Ishikawa (cell line): Measurements from ENCODE around the gene CACNA2D3.

Source experiments
- CEBPB ChIP-seq: IDR thresholded peaks from 2 replicates; pipeline ENCODE4 v1.6.1; 2012
- CREB1 ChIP-seq: IDR thresholded peaks from 2 replicates; pipeline ENCODE4 v1.6.1; 2012; ENCODE audit warnings: low read depth
- EGR1 ChIP-seq: IDR thresholded peaks from 2 replicates; pipeline ENCODE4 v1.6.1; 2012
- EP300 ChIP-seq: IDR thresholded peaks from 2 replicates; pipeline ENCODE4 v1.6.1; 2012; ENCODE audit warnings: borderline replicate concordance
- FOXM1 ChIP-seq: IDR thresholded peaks from 2 replicates; pipeline ENCODE4 v1.6.1; 2012; ENCODE audit warnings: low read depth, borderline replicate concordance
- MAX ChIP-seq: IDR thresholded peaks from 2 replicates; pipeline ENCODE4 v1.6.1; 2012
- NFIC ChIP-seq: IDR thresholded peaks from 2 replicates; pipeline ENCODE4 v1.6.1; 2012
- RAD21 ChIP-seq: IDR thresholded peaks from 2 replicates; pipeline ENCODE4 v1.6.1; 2012; ENCODE audit warnings: low read depth
- REST ChIP-seq: IDR thresholded peaks from 2 replicates; pipeline ENCODE4 v1.6.1; 2012; ENCODE audit warnings: low read depth, mild to moderate bottlenecking
- TAF1 ChIP-seq: IDR thresholded peaks from 2 replicates; pipeline ENCODE4 v1.6.1; 2012; ENCODE audit warnings: low read depth, mild to moderate bottlenecking
- TCF12 ChIP-seq: IDR thresholded peaks from 2 replicates; pipeline ENCODE4 v1.6.1; 2012; ENCODE audit warnings: low read depth
- TEAD4 ChIP-seq: IDR thresholded peaks from 2 replicates; pipeline ENCODE4 v1.6.1; 2012
- YY1 ChIP-seq: IDR thresholded peaks from 2 replicates; pipeline ENCODE4 v1.6.1; 2012; ENCODE audit warnings: low read depth
- ZBTB7A ChIP-seq: IDR thresholded peaks from 2 replicates; pipeline ENCODE4 v1.6.1; 2012; ENCODE audit warnings: low read depth
- TF ChIP-seq, protein P1 (sequence below): IDR thresholded peaks from 2 replicates; pipeline ENCODE4 v1.6.1; 2012

CACNA2D3 gene

GRCh38 chr3:54232618-54233017, 110.3 kb downstream of the CACNA2D3 start:
- TF ChIP-seq CREB1, result no peak

- TF ChIP-seq CEBPB (no peak), REST (no peak), TEAD4 (no peak), EGR1 (no peak), TCF12 (no peak), FOXM1 (no peak), MAX (no peak), EP300 (no peak), YY1 (no peak), RAD21 (no peak), NFIC (no peak), ZBTB7A (no peak), TAF1 (no peak), CREB1 (no peak)
- TF ChIP-seq, protein P1, sequence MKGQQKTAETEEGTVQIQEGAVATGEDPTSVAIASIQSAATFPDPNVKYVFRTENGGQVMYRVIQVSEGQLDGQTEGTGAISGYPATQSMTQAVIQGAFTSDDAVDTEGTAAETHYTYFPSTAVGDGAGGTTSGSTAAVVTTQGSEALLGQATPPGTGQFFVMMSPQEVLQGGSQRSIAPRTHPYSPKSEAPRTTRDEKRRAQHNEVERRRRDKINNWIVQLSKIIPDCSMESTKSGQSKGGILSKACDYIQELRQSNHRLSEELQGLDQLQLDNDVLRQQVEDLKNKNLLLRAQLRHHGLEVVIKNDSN, result no peak
Observed at GRCh38 chr3:54235998-54236397, 113.6 kb downstream of the CACNA2D3 start.

- TF ChIP-seq FOXM1 (no peak), MAX (no peak)
- TF ChIP-seq, protein P1, result no peak
Observed at GRCh38 chr3:54237109-54237508, 114.8 kb downstream of the CACNA2D3 start.

- TF ChIP-seq NFIC (no peak), TAF1 (no peak), MAX (no peak), CEBPB (no peak), YY1 (no peak), RAD21 (no peak)
- TF ChIP-seq, protein P1, result no peak
Observed at GRCh38 chr3:54237788-54238502, 115.6 kb downstream of the CACNA2D3 start.

DNA sequence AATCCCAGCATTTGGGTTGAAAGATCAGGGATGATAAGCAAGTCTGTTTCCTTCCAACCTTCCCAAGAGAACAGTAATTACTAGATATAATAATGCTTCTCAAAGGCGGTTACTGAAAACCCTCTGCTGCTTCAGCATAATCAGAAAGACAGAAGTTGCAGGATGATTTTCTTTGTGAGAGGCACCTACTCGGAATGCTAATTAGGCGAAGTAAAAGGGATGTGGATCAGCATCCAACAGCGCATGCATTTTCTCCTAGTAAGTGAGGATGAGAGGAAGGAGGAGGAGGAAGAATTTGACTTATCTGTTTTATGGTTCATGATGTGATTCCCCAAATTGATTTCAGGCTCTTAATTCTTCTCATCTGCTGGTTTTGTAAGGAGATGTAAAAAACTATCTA, 118.0 kb downstream of the CACNA2D3 start:
- no peak for TF ChIP-seq NFIC

DNA sequence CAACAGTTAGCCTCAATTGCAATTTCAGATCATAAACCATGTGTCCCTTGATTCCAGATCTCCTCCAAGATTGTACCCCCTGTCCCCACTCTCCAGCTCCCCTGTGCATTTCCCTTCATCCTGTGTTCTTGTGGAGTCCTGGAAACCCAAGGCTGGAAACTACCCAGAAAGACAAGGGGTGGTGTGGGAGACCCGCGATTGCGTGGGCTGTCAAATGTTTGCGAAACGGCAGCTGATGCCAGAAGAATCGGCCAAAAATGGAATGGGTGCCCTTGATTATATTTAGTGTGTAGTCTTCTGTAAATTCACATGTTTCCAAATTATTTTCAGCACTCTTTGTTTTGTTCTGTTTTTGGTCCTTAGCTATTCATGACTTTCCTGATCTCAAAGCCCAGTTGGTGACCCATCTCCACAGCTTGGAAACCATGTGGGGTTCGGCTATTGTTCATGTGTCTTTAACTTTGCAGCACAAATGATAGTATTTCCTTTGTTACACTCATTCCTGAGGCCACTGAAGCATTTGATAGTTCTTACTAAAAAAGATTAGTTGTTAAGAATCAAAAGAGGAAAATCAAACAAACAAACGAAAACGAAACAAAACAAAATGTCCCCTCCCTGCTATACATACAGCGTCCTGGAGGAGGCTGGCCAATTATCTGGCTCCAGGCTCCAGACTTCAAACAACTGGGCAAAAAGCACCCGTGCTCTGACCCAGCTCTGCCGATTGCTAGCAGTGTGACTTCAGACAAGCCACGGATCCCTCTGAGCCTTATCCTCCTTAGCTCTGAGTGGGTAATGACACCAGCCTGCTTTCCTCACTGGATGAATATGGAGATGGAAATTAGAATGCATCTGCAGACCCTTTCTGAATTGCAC, 120.9 kb downstream of the CACNA2D3 start:
- TF ChIP-seq ZBTB7A (no peak), CREB1 (no peak), FOXM1 (no peak), EP300 (no peak), YY1 (no peak)

- TF ChIP-seq RAD21 (no peak), EP300 (no peak), EGR1 (no peak), YY1 (no peak), TEAD4 (no peak), REST (no peak), CREB1 (no peak), FOXM1 (no peak), TAF1 (no peak), ZBTB7A (no peak)
Observed at GRCh38 chr3:54243960-54244682, 121.8 kb downstream of the CACNA2D3 start.
